ENCODE results near the gene ALDH18A1.

GRCh38 chr10:95572131-95572820 is 84.2 kb downstream of the ALDH18A1 start:
- TF ChIP-seq POLR2A (IDR thresholded peaks at IDR 0.05) = no peak
- no peak for TF ChIP-seq CTCF (IDR thresholded peaks at IDR 0.05)

Measured in thyroid gland (tissue), 4 donors.